ENCODE results near the gene TSPAN9.

The TSPAN9 gene

DNA sequence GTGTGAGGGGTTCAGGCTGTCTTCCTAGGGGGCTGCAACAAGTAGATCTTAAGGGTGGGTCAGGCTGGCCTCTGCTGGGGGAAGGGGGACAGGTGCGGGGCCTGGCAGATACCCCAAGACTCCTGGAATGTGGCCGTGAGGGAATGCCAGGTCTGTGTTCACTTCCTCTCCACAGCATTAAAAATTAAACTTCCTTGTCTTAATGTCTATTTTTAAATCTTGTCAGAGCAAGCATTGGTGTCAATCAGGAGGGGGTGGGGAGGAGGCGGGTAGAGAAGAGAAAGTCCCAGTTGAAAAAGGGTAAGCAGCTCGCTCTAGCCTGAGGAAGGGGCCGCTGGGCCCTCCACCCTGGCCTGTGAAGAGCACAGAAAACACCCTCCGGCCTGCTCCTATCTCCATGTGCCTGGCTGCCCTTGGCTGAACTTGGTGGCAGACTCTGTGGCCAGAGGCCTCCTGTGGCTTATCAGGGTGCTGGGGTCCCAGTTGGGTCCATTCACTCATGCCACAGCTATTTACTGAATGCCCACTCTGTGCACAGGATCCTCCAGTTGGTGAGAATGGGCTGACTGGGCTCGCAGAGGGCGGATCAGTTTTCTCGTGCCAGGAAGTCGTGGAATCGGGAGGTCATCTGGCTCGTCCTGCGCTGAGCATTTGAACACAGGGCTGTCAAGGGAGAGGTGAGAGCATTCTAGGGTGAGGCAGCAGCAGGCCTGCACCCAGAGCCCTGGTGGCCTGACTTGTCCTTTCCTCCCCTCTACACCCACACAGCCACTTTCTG lies 128.8 kb downstream of the TSPAN9 start:
- DNase-seq (ENCODE audit: low read depth): no peak

GRCh38 chr12:3206536-3207072 lies 129.4 kb downstream of the TSPAN9 start:
- DNase-seq (ENCODE audit: low read depth): no peak

- DNase-seq (ENCODE audit: low read depth): no peak
Measured at GRCh38 chr12:3207175-3207574, 130.0 kb downstream of the TSPAN9 start.

DNA sequence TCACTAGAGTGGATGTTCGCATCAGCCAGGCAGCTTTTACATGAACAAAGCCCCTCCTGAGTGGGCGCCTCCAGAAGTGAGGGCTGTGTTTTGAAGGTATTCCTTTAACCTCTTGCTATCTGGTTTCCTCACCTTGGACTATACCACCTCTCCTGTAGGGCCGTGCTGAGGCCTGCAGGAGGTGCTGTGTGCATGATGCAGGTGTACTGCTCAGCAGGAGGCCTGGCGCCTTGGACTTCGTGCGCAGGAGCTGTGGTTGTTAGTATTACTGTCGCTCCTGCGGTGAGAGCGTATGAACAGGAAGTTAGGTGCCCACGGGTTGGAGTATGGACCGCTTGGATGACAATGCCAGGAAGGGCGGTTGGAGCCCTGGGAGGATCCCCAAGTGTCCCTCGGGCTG lies 130.7 kb downstream of the TSPAN9 start:
- no peak for DNase-seq (ENCODE audit: low read depth)

GRCh38 chr12:3213188-3213587 lies 136.0 kb downstream of the TSPAN9 start:
- DNase-seq (ENCODE audit: low read depth): no peak

DNA sequence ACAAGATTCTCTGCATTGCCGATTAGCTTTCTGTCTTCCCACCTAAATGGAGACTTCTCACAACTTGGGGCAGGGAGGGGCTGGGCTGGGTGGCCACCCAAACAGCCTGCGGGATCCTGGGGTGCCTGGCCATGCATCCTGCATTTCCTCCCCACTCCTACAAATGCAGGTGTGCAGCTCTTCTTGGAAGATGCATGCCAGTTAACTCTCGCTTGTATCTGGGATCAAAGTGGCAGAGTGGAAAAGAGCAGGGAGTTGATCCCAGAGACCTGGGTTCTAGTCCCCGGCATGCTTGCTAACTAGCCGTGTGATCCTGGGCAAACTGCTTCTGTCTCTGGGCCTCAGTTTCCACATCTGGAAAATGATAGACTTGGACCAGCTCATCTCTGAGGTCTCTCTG lies 136.6 kb downstream of the TSPAN9 start:
- no peak for DNase-seq (ENCODE audit: low read depth)

DNA sequence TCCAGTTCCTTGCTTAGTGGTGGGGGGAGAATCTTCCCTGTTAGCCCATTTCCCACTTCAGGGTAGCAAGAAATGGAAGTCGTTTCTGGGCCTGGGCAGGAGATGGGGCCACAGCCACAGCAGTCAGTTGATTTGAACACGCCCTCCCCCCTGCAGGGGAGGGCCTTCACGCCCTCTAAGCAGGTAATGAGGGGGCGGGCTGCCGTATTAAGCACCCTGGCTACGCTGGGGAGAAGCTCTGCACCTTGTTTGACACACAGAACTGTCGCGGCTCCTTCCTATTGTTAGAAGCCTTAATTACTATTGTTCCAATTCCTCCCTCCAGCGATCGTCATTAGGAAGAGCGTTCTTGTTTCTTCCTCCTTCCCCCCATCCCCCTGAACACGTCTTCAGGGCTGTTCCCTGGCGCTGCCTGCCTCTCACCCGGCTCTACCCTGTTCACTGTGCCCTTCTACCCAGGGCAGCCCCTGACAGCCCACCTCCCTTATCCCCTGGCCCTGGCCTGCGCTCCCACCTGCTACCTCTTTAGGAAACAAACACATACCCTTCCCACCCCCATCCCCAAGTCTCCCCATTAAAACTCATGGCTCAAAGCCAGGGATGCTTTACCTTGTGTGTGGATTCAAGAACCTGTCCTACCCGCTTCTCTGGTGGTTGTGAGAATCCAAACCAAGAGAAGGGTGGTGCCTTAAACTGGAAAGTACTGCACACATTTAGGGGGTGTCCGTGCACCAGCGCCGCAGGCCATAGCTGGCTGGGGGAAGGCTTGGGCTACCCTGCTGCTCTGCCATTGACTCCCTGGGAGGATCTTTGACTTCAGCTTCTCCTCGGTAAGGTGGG lies 137.6 kb downstream of the TSPAN9 start:
- no peak for DNase-seq (ENCODE audit: low read depth)

DNA sequence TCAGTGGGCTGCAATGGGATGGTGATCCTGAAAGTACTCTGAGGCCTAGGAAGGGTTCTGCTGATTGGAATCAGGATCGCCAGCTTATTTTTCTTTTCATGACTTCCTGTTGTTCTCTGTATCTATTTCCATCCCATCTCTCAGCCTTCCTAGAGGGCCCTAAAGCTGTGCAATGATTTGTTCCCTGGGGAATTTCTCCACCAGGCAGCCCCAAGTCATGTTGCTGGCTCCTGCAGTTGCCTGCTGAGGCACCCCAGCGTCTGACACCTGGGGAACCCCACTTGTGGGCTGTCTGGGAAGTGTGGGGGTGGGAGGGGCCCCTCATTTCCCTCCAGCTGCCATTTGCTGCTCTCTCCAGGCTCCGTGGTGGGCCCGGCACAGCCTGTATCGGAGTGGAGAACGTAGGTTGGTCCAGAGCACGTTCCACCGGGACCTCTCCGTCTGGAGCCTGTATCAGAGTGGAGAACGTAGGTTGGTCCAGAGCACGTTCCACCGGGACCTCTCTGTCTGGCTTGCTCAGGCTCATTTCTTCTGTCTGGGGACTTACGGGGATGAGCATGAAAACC lies 138.3 kb downstream of the TSPAN9 start:
- DNase-seq (ENCODE audit: low read depth): no peak

GRCh38 chr12:3216097-3216496 lies 138.9 kb downstream of the TSPAN9 start:
- no peak for DNase-seq (ENCODE audit: low read depth)

GRCh38 chr12:3216726-3217682 lies 139.8 kb downstream of the TSPAN9 start:
- peak; percentile 63 for DNase-seq (ENCODE audit: low read depth)

DNA sequence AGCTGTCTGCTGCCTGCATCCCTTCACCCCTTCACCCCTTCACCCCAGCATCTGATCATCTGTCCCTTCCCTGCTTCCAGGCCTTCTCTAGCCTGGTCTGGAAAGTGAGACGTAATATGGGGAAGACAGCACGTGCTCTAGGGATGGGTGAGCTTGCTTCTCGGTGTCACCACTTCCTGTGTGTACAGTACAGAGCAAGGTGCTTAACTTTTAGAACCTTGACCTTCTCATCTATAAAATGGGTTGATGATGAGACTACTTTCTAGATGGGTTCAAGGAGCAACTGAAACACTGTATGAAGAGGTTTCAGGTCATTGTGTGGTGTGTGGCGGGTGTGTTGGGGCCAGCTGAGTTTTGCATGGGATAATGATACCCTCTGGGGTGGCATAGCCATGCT lies 140.5 kb downstream of the TSPAN9 start:
- no peak for DNase-seq (ENCODE audit: low read depth)

DNA sequence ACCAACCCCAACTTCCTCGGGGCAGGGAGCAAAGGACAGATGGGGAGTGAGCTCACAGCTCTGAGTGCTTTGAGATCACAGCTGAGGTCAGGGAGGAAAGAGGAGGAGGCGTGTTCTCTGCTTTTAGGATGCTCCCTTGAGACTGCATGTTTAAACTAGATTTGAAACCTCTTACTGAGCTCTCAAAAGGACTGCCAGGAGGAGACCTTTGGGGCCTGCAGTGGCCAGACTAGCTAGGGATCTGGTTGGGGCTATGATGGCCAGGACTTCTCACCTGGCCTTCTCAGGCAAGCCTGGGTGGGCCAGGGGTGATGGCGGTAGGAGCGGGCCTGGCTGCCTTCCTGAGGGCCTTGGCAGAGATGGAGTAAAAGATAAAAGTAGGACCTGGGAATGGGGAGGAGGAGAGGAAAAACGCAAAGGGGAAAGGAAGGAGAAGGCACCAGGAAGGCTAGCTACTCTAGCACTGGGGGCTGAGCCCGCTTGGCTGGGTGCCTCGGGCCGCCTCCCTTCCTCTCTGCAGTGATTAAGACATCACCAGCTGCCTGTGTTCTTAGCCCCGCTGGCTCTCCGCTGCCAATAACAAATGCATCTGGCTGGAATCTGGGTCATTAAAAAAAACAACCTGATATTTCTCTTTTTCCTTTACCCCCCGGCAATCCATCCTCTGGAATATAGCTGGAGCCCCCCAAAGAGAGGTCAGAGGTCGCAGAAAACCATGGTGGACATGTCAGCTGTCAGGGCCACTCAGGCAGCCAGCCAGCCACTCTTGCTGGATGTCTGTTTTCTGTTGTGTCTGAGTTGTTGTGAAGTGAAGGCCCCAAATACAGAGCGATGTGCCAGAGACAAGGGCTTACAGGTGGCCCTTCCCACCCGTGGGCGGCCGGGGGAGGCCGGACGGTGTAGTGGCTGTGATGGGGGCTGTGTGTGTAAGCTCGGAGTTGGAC lies 141.3 kb downstream of the TSPAN9 start:
- DNase-seq (ENCODE audit: low read depth): peak; percentile 83

- no peak for DNase-seq (ENCODE audit: low read depth)
Measured at GRCh38 chr12:3219233-3219632, 142.1 kb downstream of the TSPAN9 start.

DNA sequence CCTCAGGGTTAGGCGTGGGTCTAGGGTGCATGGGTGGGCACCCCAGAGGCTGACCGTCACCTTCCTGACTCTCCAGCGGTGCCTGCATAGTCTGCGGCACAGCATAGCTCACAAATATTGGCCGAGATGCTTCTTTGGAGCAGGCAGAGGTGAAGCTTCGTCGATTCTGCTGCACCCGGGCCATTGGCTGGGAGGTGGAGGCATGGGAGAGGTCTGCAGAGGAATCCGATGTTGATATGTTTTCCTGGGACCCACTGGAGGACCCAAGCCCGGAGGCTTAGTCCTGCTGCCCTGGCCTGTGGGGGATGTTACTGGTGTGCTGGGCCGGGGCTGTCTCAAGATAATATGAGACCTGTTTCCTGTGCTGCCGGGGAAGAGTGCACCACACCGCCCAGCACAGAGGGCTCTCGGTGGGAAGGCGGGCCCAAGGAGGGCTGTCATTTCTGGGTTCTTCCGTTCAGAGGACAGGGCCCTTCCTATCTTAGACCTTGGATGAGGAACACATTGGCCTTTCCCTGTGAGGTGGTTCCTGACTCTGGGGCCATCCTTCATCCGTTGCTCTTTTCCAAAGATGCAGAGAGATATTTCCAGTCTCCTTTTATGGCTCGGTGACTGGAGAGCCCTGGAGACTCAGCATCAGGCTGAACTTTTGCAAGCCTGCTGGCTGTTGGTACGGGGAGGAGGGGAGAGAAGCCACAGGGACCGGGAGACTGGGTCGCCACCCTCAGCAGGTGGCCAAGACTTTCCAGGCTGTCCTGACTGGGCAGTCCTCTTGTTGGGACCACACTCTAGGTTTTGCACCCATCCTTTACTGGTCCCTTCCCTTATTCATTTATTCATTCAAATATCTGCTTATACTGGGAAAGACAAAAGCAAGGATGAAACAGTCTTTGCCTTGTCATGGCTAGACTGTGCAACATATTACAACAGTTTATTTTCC lies 143.5 kb downstream of the TSPAN9 start:
- DNase-seq (ENCODE audit: low read depth): no peak

DNA sequence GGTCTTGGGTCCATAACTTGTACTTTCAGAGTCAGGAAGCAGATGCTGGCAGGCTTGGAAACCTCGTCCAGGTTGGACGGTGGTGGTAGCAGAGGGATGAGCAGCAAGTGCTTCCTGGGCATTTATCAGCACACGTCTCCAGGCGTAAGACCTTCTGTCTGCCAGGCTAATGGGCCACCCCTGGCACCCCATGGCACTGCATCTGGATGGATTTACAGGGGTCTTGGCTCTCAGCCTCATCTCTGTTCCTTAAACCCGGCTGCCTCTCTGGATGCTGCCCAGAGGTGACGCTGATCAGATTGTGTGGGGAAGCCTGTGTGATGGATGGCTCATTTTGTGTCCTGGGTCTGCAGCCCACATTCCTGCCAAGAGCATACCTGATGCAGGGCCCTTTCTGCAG lies 145.1 kb downstream of the TSPAN9 start:
- no peak for DNase-seq (ENCODE audit: low read depth)

GRCh38 chr12:3222979-3223378 lies 145.8 kb downstream of the TSPAN9 start:
- DNase-seq (ENCODE audit: low read depth): no peak

DNA sequence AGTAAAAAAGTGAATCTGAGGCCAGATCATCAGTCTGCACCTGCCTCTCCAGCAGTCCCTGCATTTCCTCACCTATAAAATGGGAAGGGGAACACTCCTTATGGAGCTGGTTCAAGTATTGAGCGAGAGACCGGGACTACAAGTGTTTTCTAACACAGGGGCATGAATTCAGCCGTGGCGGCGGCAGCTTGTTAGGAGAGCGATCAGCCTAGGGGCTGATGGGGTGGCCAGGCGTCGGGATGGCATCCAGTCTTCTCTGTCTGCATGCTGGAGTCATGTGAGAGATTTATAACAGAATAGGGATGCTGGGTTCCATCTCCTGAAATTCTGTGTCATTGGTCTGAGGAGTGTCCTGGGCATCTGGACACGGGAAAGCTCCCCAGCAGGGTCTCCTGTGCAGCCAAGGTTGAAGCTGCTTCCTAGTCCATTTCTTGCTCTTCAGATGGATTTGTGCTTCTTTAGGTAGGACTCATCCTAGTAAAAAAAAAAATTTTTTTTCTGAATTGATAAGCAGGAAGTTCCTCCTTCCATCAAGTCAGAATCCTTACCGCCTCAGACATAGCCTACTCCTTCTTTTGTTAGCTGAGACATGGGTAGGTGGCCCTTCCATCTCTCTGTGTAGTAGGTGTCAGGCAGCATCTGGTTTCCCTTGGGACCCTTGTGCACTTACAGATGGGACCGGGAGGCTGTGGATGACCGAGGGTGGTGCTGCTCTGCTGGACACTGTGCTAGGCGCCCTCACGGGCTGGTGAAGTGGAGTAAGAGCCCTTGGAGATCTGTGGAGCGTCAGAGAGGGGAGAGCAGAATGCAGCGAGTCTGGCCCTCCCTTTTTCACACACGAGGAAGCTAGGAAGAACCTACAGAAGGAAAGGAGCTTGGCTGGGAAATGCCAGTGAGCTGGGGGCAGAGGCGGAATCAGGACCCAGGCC lies 146.7 kb downstream of the TSPAN9 start:
- DNase-seq (ENCODE audit: low read depth): no peak

DNA sequence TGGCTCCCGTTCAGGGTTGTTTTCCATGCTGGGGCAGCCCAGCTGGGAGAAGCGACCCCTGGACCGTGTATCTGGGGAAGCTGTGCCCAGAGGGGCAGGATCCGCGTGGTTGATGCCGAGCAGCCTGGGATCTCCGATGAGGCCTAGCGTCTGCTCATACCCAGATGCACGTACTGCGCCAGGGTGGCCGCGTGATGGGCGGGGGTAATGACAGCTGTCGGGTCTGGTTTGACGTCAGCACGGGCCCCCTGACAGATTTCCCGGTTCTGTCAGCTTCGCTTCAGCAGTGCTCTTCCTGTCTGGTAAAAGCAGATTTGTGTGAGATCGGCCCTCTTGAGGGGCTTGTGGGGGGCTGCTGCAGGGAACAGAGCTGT lies 147.3 kb downstream of the TSPAN9 start:
- DNase-seq (ENCODE audit: low read depth): no peak

All from amniotic epithelial cell (primary cell).